Lower leg skin (tissue), 3 donors: ENCODE results near the gene TRIM22.

Experiments used
- CTCF ChIP-seq, 3 donors: fragments of 450-650 bp; IDR thresholded peaks; one replicate each; pipeline ENCODE4 v1.5.1; 2016; ENCODE audit warnings: antibody characterized with exemption in 3 of 3, mild to moderate bottlenecking in 3 of 3, moderate library complexity in 2 of 3
- POLR2A ChIP-seq, 2 donors: fragments of 450-650 bp; IDR thresholded peaks; one replicate each; pipeline ENCODE4 v1.6.1; 2016 to 2017; ENCODE audit warnings: antibody characterized with exemption in 2 of 2, mild to moderate bottlenecking in 1 of 2, moderate library complexity in 1 of 2

DNA sequence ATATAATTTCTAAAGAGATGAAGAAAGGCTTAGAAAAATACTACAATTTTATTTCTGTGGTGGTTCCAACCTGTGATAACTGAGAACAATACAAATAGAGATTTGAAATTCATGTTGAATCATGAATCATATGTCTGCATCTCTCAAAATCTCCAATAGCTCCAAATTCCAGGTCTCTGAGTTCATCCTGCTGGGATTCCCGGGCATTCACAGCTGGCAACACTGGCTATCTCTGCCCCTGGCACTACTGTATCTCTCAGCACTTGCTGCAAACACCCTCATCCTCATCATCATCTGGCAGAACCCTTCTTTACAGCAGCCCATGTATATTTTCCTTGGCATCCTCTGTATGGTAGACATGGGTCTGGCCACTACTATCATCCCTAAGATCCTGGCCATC, 46.8 kb downstream of the TRIM22 start, which contains the start of gene OR56B1:
- no peak for TF ChIP-seq CTCF (IDR thresholded peaks at IDR 0.05)
- no peak for TF ChIP-seq POLR2A (IDR thresholded peaks at IDR 0.05)
